Right atrium auricular region (tissue), 2 donors: ENCODE results near the gene NCKAP5. TPM values are rescaled to one million over a fixed set of nuclear protein-coding genes. Genes with fewer than 3 reads are reported as not detected.

Source experiments
- DNase-seq: peaks from one replicate; pipeline ENCODE4 v3.0.0-alpha.2; 2019; ENCODE audit warnings: low spot score
- H3K27ac ChIP-seq, 2 donors: fragments of 200-600 bp; sonication (generic); 1 replicate in 1 of 2; 2 replicates in 1 of 2; pipeline ENCODE4 v1.5.1; 2016 to 2019
- H3K27me3 ChIP-seq, 2 donors: fragments of 200-600 bp; sonication (generic); one replicate each; pipeline versions ENCODE4 v1.5.1 to v1.6.0; 2017 to 2019
- H3K36me3 ChIP-seq: fragments of 200-600 bp; sonication (generic); one replicate; pipeline ENCODE4 v1.5.1; 2016
- H3K4me1 ChIP-seq, 2 donors: fragments of 200-600 bp; sonication (generic); one replicate each; pipeline versions ENCODE4 v1.5.1 to v1.6.0; 2017 to 2019
- H3K4me3 ChIP-seq, 2 donors: fragments of 200-600 bp; sonication (generic); 1 replicate in 1 of 2; 2 replicates in 1 of 2; pipeline ENCODE4 v1.5.1; 2017 to 2019; ENCODE audit warnings: mild to moderate bottlenecking in 1 of 2, moderate library complexity in 1 of 2
- H3K9me3 ChIP-seq, 2 donors: fragments of 200-600 bp; sonication (generic); one replicate each; pipeline ENCODE4 v1.5.1; 2019
- CTCF ChIP-seq, 2 donors: fragments of 200-600 bp; sonication (generic); IDR thresholded peaks; one replicate each; pipeline ENCODE4 v1.5.1; 2019; ENCODE audit warnings: antibody characterized with exemption in 2 of 2
- total RNA-seq, 2 donors: library from RNA; depleted of rRNA; stranded (reverse); fragments of >200 nt; gene quantifications; one replicate each; pipeline ENCODE4 v1.1.0, GENCODE V29; 2016

NCKAP5 gene
- total RNA-seq, 2 donors from 2014 or later, result 3.6 to 5.4 TPM

DNA sequence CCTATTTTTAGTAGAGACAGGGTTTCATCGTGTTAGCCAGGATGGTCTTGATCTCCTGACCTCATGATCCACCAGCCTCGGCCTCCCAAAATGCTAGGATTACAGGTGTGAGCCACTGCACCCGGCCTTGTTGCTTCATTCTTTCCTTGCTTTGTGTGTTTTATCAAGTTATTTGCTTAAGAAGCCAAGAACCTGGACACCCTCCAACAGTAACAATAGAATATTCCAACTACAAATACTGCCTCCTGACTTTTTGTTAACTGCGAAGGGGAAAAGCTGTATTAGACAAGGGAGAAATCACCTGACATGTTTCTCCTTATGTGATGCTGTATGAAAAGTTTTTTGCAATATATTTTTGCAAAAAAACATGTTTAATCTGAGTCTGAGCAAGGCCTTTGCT lies 297.2 kb downstream of the NCKAP5 start:
- Histone ChIP-seq H3K36me3 (no peaks in the 10 kb centered on the region), H3K9me3 (no peaks in the 10 kb centered on the region), H3K4me1 (peaks cover 0 to 13% of the 10 kb centered on the region in 2 donors), H3K4me3 (no peak overlapping the region), H3K27ac (no peak overlapping the region), H3K27me3 (no peaks in the 10 kb centered on the region)
- no peak for TF ChIP-seq CTCF (IDR thresholded peaks at IDR 0.05)
- DNase-seq, result no peak

DNA sequence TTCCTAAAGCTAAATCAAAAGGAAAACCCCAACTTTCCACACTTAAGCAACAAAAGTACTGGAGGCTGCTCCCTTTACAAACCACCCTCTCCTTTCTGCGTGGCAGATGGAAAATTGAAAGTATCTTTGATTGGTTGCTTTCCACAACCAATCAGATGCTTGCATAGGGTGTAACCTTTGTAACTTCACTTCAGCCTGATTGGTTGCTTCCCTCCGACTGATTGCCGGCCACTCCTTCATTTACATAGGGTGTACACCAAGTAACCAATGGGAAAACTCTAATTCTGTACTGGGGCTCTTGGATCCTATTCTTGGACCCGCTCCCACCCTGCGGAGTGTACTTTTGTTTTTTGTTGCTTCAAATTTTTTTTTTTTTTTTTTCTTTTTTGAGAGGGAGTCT lies 297.7 kb downstream of the NCKAP5 start:
- no peaks in the 10 kb centered on the region for H3K9me3 ChIP-seq
- peaks cover 0 to 19% of the 10 kb centered on the region in 2 donors for H3K4me1 ChIP-seq
- no peak for TF ChIP-seq CTCF (IDR thresholded peaks at IDR 0.05)
- no peak overlapping the region for H3K4me3 ChIP-seq
- no peaks in the 10 kb centered on the region for H3K27me3 ChIP-seq
- no peak overlapping the region for H3K27ac ChIP-seq
- DNase-seq, result no peak
- H3K36me3 ChIP-seq, result no peaks in the 10 kb centered on the region

DNA sequence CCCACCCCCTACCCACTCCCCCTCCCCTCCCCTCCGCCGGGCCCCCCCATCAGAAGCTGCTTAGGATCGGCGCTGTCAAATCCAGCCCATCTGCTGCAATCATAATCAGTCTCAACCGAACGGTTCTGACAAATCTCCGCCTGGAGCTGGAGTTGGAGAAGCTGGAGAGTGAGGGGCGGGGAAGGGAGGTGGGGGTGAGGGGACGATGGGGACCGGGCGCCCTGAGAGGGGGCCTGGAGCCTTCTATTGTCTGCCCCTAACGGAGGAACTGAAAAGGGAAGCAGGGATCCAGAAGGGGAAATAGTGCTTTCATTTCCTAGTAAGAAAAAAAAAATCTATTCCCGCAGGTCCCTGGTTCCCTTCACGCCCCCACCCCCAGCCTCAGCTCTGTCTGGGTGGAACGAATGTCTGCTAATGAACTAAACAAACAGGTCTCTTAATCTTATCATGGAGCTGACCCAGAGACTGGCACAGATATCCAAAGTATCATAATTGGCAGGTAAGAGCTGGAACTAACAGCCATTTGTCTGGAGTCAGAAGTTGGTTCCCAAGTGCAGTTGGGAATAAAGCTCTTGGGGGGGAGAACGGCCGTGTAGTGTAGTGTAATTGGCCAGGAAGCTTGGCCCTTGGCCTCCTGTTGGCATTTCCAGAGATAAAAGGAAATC lies 301.2 kb downstream of the NCKAP5 start:
- Histone ChIP-seq H3K4me1 (peaks cover 0 to 26% of the 10 kb centered on the region in 2 donors), H3K27ac (no peak overlapping the region), H3K36me3 (no peaks in the 10 kb centered on the region), H3K27me3 (no peaks in the 10 kb centered on the region), H3K9me3 (no peaks in the 10 kb centered on the region), H3K4me3 (peak overlapping the region; percentile 32 to 54)
- no peak for TF ChIP-seq CTCF (IDR thresholded peaks at IDR 0.05)
- no peak for DNase-seq

DNA sequence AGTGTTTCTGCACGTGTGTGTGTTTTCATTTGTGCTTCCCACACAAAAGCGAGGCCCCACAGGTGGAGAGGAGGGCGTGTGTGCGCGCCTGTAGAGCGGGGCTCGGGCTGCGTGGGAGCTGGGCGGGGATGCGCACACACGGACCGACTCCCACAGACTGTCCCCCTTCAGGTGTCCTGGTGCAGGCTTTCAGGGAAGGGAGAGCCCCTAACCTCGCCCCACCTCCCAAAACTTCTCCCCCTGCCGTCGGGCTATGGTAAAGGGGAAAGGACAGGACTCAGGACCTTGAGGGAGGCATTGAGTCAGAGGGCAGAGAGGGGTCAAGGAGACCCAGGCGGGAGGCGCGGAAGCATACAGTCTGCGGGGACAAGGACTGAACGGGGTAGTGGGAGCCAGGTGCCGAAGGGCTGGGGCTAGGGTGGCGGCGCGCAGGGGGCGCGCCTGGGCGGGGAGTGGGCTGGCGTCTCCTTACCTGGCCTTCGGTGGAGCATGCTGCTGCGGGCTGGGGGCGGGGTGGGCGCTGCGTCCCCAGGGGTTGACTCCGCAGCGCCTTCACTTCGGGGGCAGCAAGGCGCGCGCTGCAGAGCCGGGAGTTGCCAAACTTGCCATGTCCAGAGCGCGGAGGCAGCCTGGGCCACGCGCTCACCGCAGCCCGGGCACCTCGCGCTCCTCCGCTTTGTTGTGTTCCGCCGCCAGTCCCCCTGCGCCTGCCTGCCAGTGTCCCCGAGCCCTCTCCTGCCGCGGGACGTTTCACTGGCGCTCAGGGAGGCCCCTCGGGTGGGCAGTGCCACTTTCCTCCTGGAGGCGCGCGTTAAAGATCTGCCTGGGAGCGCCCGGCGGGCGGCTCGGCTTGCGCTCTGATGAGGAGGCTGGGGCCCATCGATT lies 302.0 kb downstream of the NCKAP5 start:
- H3K4me1 ChIP-seq, result peaks cover 0 to 26% of the 10 kb centered on the region in 2 donors
- peak overlapping the region; percentile 32 to 54 for H3K4me3 ChIP-seq
- no peaks in the 10 kb centered on the region for H3K27me3 ChIP-seq
- H3K27ac ChIP-seq, result no peak overlapping the region
- no peak for TF ChIP-seq CTCF (IDR thresholded peaks at IDR 0.05)
- no peaks in the 10 kb centered on the region for H3K36me3 ChIP-seq
- no peak for DNase-seq
- no peaks in the 10 kb centered on the region for H3K9me3 ChIP-seq

- Histone ChIP-seq H3K4me3 (peak overlapping the region; percentile 32 to 54), H3K36me3 (no peaks in the 10 kb centered on the region), H3K9me3 (no peaks in the 10 kb centered on the region), H3K4me1 (peaks cover 0 to 26% of the 10 kb centered on the region in 2 donors), H3K27me3 (no peaks in the 10 kb centered on the region), H3K27ac (no peak overlapping the region)
- no peak for TF ChIP-seq CTCF (IDR thresholded peaks at IDR 0.05)
- DNase-seq, result no peak
Measured at GRCh38 chr2:133265432-133265949, 302.8 kb downstream of the NCKAP5 start.
